WI38 (cell line): ENCODE measurements around the gene MICAL1.

ENCODE experiments used
- H3K4me3 ChIP-seq: 2 replicates; pipeline ENCODE4 v1.5.1; 2011; ENCODE audit warnings: low read depth, mild to moderate bottlenecking, control low read depth, low read length
- TF ChIP-seq, protein P1 (sequence below): IDR thresholded peaks from 2 replicates; pipeline ENCODE4 v1.5.1; 2012; ENCODE audit warnings: low read depth, mild to moderate bottlenecking, control low read depth, low read length

MICAL1 gene

DNA sequence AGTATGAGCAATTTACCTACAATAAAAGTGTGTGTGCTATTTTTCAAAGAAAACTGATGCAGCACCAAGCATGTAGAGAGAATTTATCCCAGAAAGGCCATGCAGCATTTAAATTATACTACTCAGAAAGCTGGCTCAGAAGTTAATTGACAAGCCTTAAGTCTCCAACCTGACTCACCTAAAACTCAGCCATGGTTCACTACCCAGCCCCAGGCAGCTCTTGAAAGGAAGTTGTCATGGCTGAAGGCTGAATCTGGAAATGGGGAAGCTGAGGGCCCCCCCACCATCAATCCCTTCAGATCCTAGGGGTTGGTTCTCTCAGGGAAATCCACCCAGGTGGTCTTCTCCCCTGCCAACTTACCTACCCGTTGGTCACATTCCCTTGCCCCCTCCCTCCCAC lies 34.8 kb downstream of the MICAL1 start:
- TF ChIP-seq, protein P1, sequence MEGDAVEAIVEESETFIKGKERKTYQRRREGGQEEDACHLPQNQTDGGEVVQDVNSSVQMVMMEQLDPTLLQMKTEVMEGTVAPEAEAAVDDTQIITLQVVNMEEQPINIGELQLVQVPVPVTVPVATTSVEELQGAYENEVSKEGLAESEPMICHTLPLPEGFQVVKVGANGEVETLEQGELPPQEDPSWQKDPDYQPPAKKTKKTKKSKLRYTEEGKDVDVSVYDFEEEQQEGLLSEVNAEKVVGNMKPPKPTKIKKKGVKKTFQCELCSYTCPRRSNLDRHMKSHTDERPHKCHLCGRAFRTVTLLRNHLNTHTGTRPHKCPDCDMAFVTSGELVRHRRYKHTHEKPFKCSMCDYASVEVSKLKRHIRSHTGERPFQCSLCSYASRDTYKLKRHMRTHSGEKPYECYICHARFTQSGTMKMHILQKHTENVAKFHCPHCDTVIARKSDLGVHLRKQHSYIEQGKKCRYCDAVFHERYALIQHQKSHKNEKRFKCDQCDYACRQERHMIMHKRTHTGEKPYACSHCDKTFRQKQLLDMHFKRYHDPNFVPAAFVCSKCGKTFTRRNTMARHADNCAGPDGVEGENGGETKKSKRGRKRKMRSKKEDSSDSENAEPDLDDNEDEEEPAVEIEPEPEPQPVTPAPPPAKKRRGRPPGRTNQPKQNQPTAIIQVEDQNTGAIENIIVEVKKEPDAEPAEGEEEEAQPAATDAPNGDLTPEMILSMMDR, result no peak
- H3K4me3 ChIP-seq, result no peak overlapping the region

DNA sequence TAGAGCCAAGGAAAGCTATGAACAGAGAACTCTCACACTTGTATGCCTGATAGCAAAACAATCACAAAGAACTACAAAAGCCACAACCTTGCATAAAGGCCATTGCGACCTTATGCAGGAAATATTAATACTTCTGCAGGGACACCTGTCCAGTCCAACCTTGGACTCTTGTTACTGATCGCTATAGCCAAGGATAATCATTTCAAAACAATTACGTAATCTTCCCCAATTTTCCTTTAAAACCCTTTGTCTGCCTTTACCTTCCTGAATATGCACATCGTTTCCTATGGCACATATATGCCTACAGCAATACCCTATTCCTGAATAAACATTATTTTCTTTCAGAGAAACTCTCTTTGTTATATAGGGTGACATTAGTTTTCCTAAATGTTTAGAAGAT lies 37.9 kb downstream of the MICAL1 start:
- no peak overlapping the region for H3K4me3 ChIP-seq
- TF ChIP-seq, protein P1, result no peak

DNA sequence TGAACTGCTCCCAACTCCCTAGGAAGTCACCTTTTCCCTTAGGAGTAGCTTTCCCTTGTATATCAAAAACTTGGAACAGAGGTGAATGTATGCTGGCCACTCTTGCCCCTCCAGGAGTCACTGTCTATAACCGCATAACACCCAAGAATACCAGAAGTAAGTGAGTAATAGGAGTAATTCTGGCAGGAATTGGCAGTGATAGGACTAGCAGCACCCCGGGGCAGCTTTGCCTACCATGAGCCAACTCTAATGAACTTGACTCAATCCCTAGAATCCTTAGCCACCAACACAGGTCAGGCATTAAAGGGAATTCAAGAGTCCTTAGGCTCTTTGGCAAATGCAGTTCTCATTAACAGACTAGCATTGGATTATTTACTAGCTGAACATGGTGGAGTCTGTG lies 44.5 kb downstream of the MICAL1 start:
- TF ChIP-seq, protein P1, result no peak
- no peak overlapping the region for H3K4me3 ChIP-seq

DNA sequence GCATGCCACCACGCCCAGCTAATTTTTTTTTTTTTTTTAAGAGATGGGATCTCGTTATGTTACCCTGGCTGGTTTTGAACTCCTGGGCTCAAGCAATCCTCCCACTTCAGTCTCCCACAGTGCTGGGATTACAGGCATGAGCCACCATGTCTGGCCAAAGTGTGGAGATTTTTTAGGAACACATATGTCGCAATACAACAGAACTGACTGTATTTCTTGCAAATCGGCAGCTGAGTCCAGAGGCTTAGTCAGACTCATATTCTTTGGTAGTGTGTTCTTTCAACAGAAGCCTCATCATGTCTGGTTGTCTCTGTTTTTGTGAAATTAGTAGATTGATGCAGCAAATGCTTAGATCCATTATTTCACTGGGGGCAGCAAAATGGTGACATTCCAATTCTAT lies 49.4 kb downstream of the MICAL1 start:
- TF ChIP-seq, protein P1, result no peak
- H3K4me3 ChIP-seq, result no peak overlapping the region

DNA sequence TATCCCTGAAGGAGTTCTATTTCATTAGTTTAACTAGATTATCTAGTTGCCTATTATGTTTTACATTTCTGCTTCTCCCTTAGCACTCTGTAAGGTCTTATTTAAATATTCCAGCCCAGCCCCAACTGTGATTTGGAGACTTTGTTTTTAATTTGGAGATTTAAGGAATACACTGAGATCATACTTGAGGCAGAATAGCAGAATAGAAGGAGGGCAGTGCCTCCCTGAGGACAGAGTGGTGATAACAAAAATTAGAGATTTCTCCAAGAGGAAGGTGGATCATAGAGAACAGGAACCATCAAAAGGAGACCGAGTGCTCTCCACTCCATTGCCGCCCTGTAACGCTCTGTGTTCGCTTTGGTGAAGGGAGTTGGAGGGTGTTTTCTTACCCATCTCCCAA lies 58.6 kb downstream of the MICAL1 start:
- TF ChIP-seq, protein P1, result no peak

DNA sequence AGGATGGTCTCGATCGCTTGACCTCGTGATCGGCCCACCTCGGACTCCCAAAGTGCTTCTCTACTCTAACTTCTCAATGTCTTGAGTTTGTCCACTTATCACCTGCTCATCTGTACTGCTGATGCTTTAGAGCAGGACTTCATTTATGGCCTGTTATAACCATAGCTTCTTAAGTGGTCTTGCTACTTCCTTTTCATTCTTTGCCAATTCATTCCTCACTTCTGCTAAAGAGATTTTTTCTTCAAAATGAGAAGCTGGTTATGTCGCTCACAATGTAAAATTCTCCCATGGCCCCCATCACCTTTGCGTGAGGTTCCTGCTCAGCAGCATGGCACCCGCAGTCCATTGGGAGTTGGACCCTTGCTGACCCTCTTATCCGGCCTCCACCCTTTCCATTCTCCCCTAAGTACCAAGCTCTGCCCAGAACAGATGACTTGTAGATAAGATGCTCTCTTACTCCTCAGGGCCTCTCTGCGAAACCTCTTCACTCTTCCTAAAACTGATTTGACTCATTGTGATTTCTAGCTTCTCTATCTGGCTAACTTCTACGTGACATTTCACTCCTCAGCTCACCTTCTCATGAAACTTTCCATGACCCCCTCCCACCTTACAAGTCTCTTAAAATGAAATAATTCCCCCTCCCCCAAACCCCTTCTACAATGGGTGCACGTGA lies 59.4 kb downstream of the MICAL1 start:
- TF ChIP-seq, protein P1, result no peak

More for the DNA sequence above, 58.6 kb downstream of the MICAL1 start:
- no peak overlapping the region for H3K4me3 ChIP-seq

More for the DNA sequence above, 59.4 kb downstream of the MICAL1 start:
- no peak overlapping the region for H3K4me3 ChIP-seq
